SIG-M5 treated with dmso at 0.1 percent for 504 hours (cell line): Measurements from ENCODE around the gene KDM4C.
A peak's percentile ranks its signal among the peaks of the same experiment; 100 is the strongest.
"Not testable (repeated sequence)": the region's sequence is repeated elsewhere in the genome, so short reads cannot be mapped to it uniquely, and the experiment has no call there.

Source experiments
- DNase-seq: peaks from one replicate; lab custom pipeline; 2025; ENCODE audit not compliant: unreplicated experiment; lab: John Stamatoyannopoulos, UW

KDM4C gene

DNA sequence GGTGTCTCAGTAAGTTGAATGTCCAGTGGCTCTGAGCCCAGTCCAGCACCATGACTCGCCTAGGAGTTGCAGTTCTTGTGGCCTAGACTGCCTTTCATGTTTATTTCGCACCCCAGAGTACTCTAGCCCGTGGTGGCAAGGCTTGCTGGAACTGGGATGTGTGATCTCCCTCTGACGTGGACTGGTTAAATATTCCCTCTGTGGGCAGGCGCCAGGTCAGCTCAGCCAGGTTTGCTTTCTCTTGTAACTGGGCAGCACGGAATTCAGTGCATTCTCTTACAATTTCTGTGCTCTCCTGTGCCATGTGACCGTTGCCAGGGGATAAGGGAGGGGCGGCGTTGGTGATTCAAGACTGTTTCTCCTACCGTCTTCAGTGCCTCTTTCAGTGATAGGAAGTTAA lies 270.8 kb downstream of the KDM4C start:
- DNase-seq, result no peak

DNA sequence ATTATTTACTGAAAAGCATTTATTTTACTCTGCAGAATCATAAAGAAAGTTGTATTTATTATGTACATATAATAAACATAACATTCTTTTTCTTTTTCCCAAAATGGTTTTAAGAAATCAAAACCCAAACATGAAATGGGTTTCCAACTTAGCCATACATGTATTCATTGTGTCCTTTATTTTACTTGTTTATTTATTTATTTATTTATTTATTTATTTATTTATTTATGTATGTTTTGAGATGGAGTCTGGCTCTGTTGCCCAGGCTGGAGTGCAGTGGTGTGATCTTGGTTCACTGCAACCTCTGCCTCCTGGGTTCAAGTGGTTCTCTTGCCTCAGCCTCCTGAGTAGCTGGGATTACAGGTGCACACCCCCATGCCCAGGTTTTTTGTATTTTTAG lies 273.2 kb downstream of the KDM4C start:
- not testable (repeated sequence) for DNase-seq

DNA sequence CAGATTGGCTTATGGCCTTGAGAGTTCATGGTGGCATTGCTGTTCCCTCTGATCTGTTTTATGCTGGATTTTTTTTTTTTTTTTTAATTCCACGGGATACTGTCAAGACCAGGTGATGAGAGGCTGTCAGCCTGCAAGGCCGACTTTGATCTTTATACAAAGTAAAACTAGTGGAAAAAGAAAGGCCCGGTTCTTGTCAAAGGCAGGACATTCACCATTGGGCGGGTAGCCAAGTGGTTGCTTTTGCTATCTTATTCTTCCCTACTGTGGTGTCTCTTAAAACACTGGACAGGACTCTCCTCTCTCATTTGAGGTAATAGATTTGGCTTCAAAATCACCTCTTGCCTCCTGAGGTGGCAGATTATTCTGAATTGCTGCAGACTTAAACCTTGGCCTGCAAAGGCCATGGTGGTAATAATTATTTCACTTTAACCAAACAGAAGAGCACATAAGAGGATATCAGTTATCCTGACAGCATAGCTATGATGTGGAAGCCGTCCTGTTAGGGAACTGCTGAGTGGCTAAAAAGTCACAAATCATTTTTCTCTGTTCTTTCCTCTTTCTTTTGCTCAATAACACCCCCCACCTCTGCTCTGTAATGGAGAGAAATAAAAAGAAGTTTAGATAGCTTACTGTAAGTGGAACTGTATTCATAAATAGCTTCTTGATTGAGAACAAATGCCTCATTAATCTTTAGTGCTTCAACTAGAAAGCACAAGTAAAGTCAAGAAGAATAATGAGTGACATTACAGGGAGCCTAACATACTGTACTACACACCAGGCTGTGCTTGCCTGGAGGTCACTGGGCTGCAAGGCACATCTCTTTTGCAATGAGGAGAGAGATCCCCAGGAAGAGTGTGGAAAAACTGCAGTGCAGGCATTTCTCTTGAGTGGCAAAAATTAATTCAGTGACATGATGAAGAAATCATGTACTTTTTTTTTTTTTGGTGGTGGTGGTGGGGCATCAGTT lies 275.6 kb downstream of the KDM4C start:
- no peak for DNase-seq

DNA sequence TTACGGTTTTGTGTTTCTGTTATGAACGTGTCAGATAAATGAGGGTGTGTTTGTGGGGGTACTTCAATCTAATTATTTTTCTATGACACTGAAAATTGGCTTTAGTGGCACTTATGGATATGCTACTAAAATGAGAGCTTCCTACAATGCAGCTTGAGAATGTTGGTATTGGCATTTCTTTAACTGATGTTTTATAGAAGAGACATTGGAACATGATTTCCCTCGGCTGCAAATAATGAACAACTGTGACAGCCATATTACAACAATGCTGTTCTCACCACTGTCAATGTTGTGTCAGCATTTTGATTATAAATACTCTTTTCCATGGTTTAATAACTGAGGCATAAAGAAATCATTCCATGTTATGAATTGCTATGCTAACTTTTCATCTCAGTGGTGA lies 279.4 kb downstream of the KDM4C start:
- DNase-seq, result no peak

DNA sequence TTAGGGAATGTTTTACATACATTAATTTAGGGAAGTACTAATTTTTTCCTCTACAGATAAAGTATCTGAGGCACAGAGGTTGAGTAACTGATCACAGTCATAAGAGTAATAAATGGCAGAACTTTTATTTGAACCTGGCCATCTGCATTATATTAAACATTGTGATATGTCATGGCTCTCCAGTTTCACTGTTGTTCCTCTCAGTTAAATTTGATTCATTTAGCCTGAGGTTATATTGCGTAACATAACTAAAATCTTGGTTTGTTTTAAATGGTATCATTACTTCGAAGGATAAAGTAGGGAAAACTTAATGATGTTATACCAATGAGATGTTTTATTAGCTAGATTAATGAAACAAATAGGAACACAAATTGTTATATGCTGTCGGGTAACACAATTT lies 284.4 kb downstream of the KDM4C start:
- no peak for DNase-seq

DNA sequence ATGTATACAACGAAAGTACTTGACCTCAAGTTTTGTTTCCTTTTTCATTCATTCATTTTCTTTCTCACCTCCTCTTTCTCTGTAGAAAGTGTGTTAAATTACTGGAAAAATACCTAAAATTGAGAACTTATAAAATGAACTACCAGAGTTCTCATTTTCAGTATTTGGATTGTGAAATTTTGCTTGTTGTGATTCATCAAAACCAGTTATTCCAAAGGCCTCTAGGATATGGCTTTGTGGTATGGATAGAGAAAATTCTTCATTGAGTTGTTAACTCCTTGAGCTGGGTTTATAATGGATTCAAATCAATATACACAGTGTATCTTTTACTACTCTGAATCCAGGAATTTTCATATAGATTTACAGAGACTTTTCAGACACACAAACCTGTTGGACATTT lies 287.6 kb downstream of the KDM4C start:
- DNase-seq, result no peak

DNA sequence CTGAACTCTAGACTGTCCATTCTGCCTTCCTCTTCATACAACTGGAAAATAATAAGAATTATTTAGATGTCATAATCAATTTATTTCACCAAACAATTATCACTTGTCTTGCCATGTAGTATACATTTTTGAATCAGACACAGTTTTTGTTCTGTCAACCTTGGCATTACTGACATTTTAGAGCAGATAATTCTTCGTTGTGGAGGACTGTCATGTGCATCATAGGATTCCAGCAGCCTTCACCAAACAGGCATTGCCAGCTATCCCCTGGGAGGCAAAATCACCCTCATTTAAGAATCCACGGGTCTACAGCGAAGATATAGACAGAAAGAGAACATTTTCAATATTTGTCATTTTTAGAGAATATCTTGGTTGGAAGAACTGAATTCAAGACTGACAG lies 293.9 kb downstream of the KDM4C start:
- no peak for DNase-seq

DNA sequence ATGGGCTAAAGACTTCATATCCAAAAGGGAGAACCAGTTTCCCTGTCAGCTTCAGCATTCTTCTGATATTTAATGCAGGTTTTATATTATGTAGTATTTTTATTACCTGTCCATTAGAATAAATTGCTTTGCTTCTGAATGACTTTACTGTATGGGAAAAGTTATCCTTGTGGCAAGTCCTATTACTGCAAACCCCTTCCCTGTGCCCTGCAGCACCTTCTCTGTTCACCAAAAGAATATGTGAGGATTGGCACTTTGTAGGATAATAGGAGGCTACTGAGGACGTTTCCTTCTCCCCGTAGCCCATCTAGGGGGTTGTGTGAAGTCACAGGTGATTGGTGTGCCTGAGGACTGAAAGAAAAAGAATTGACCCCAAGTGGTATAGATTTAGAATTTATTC lies 296.1 kb downstream of the KDM4C start:
- DNase-seq, result no peak

DNA sequence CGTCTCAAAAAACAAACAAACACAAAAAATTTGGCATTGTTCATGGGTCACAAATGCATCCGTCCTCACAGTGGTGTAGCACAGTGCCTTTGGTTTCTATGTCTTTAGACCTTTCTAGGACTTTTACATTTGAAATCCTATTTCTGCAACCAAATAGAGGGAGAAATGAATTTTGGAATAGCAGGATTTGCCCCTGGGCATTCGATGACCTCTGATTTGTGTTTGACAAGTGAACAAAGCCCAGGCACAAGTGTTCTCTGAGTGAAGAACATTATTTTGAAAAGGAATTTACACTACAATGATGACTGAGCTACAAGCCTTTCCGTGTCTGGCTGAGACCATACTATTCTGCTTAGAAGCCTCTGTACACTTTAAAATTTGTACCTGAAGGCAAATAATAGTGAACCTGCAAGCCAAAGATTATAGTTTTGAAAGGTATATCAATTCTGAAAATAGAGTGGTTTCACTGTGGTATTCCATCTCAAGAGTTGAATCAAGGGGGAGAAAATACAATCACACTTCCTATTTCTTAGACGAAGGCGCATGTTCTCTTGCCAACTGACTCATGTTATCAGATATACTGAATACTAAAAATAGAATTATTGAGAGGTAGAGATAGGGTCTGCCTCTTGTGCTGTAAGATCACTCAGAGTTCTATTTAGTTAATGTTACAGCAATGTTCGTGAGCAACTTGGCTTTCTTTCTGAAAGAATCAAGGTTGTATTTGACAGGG lies 297.6 kb downstream of the KDM4C start:
- no peak for DNase-seq

DNA sequence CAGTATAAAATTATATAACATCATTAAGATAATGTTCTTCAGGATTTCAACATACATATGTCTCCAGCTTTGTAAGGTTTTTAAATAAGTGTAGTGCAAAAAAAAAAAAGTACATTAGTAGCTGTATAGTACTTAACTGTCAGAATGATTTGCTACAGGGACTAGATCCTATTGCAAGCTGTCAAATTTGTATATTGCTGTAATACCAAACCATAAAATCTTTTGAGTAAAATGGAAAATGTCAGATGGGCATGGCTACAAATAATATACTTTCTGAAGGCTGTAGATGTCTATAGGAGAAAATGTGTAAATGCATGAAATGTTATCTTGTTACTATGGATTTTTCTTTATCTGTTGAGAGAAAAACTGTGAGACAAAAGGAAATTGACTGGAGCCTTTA lies 298.5 kb downstream of the KDM4C start:
- no peak for DNase-seq

DNA sequence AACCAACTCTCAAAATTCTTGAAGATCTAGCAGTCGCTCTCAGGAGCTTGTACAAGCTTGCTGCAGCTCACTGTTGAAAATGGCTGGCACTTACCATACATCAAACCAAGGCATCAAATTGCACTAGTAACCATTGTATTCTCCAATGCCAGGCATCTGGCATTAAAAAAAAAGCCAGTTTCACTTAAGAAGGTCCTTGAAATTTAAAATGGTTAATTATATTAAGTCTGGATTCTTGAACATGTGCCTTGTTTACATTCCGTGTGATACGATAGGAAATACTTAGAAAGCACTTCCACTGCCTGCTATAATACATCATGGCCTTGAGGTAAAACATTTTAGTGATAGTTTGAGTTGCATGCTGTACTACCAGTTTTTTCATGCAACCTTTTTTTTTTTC lies 300.7 kb downstream of the KDM4C start:
- no peak for DNase-seq

DNA sequence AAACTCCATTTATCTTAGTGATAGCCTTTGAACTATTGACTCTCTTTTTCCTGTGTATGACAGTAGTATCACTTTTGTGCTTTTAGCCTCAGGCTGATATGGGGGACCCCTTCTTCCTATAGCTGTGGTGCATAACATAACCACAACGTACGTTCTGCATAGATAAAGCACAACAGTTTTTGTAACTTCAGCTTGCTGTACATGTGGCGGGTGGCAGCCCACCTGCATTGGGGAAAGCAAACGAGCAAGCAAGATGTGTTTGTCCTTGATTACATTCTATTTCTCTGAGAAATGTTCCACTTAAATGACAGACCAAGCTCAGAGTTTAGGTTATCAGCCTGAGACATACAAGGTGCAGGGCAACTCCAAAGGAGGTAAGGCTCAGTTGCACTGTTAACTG lies 309.4 kb downstream of the KDM4C start:
- no peak for DNase-seq

DNA sequence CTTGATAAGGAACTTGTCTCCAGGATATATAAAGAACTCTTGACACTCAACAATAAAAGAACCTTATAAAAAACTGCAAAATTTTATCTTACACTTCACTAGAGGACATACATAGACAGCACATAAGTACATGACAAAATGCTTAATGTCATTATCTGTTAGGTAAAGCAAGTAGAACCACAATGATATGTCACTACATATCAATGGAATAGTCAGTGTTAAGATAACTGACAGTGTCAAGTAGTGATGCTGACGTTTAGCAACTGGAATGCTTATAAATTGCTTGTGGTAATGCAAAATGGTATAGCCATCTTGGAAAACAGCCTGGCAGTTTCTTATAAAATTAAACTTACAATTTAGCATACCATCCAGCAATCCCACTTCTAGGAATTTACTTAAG lies 314.1 kb downstream of the KDM4C start:
- no peak for DNase-seq

DNA sequence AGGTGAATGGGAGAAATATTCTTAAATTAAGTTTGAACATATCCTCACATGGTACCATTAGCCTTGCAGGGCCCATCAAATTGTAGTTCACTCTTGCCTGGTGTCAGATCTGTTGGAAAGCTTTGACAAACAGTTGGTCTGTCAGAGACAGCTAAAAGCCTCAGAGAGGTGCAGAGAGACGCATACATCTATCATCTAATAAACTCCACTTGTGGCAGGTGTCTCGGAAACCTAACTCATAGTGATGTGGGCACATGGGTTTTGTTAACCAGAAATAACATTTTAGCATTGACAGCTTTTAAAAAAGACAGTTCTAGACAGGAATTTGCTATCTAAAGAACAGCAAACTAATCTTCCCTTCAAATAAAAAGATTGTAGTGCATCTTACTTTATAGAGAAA lies 315.9 kb downstream of the KDM4C start:
- no peak for DNase-seq

DNA sequence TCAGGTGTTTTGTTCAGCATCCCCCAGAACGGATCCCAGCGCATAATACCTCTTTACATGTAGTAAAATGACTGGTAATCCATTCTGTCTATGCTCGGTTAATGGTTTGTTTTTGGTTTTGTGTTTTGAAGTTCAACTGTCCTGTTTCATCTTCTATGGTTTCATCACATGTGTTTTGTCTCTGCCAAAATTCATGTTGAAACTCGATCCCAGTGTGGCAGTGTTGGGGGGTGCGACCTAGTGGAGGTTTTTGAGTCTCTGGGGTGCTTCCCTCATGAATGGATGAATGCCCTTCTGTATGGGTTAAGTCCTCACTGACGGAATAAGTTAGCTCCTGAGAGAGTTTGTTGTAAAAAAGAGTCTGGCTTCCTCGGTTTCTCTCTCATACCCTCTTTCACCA lies 317.4 kb downstream of the KDM4C start:
- no peak for DNase-seq

DNA sequence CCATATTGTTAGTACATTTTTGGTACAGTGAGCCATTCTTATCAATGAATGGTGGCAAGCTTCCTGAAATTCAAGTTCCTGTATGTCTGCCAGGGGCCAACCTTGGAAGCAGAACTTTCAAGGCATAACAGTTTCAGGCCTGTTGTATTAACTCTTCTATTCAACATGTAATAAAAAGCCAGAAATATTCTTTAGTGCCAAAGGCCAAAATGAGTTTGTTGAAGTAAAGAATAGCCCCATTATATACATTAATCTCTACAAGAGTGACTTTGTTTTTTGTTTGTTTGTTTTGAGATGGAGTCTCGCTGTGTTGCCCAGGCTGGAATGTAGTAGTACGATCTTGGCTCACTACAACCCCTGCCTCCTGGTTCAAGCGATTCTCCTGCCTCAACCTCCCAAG lies 321.3 kb downstream of the KDM4C start:
- no peak for DNase-seq

DNA sequence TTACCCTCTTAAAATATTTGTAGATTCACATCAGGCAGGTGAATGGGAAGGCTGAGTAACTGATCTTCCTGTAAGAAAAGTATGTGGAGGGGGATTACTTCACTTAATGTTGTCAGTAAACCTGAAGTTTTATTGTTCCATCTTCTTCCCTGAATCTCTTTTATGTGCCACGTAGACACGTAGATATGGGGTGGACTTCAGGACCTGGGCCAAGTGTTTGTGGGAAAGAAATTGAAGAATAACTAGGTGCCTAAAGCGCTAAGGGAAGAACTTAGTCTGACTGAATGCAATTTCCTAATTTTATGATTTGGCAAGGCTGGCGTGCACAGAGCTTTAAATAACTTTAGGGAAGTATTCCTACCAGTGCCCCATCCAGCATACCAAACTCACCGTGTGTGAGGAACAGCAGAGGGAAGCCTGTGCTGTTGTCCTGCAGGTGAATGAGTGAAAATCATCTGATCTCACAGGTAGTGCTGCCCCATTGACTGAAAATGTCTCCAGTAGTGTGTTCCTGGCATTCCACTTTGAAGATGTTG lies 323.4 kb downstream of the KDM4C start:
- DNase-seq, result peak; percentile 32

DNA sequence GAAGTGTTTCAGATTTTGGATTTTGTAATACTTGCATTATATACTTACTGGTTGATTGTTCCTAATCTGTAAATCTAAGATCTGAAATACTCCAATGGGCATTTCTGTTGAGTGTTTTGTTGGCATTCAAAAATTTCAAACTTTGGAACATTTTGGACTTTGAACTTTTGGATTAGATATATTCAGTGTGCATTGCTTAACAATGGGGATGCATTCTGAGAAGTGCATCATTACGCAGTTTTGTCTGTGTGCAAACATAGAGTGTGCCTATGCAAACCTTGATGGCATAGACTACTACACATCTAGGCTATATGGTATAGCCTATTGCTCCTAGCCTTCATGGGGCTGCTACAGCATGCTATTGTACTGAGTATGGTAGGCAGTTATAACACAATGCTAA lies 325.4 kb downstream of the KDM4C start:
- DNase-seq, result no peak

DNA sequence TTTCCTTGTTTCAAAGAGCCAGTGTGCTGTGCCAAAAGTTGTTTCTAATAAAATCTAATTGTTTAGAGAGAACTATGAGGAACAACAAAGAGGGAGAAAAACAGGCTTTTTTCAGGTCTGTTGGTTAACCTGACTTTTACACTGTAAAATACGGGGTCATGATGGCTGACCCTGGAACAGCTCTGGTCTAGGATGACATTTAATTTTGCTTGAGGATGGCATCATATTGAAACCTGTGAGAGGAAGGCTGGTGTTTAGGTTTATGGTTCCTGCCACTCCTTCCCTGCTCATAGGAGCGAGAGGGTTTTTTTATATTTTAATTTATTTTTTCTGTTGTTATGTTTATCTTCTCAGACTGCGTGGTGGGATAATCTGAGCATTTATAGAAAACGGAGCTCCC lies 327.6 kb downstream of the KDM4C start:
- DNase-seq, result no peak

DNA sequence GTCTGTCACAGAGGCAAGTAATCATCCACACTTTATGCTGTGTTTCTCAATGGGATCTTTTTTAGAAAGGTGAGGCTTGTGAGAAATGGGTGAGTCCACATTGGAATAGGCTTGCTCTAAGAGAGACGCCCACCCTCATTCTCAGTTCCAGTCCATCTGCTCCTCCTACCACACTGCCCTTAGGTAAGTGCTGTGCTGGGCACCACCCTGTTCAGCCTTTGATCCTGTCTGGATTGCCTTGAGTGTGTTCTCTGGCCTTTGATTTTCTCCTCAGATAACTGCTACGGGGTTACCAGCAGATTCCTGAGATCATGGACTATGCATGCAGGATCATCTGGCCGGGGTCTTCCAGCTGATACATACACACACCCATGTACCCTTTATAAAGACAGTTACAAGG lies 328.6 kb downstream of the KDM4C start:
- DNase-seq, result no peak

DNA sequence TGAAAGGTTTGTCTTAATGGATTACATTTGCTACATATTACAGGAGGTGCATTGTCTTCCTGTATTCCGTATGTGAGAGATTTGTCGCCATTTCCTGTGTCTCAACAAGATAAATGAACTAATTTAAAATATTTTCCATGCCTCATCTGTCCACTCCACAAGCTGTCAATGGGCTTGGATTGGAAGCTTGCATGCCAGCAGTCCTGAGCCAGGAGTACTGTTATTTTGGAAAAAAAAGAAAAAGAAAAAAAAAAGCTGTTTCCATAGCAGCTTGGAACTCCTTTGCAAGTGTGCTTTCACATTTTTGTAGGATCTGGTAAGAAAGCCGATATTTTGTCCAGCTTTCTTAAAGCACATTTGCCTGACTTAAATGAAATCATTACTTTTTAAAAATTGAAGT lies 330.8 kb downstream of the KDM4C start:
- no peak for DNase-seq
